A673 (cell line): ENCODE results near the gene LRRC71. TPM values are rescaled to one million over a fixed set of nuclear protein-coding genes. Genes with fewer than 3 reads are reported as not detected.
A peak's percentile ranks its signal among the peaks of the same experiment; 100 is the strongest.

Source experiments
- BruUV-seq: library from RNA; stranded (reverse); fragments of 400-500 nt; replicated peaks from 2 replicates; lab custom pipeline; 2021; lab: Mats Ljungman, UMichigan
- CTCF ChIA-PET: fragments of 300-600 bp; sonication (Branson Sonifier 250); formaldehyde crosslinking; loops from one replicate; lab custom pipeline; 2022; ENCODE audit warnings: antibody characterized with exemption; lab: Charles Lee
- POLR2A ChIA-PET: fragments of 300-600 bp; sonication (Branson Sonifier 250); formaldehyde crosslinking; loops from one replicate; lab custom pipeline; 2022; ENCODE audit warnings: antibody characterized with exemption; ENCODE audit not compliant: low non-redundant PET; lab: Charles Lee
- DNase-seq: peaks from one replicate; pipeline ENCODE4 v3.0.0-alpha.2; 2015; ENCODE audit warnings: low spot score
- H3K27ac ChIP-seq: fragments of 200-600 bp; sonication (generic); 2 replicates; pipeline ENCODE4 v1.5.1; 2016; ENCODE audit warnings: mixed run types, low read depth, mild to moderate bottlenecking, mixed read lengths, antibody characterized with exemption, low read length; ENCODE audit not compliant: poor library complexity, severe bottlenecking
- H3K27me3 ChIP-seq: fragments of 200-600 bp; sonication (generic); replicated peaks from 2 replicates; pipeline ENCODE4 v1.6.1; 2017; ENCODE audit warnings: mixed run types, low read depth, mild to moderate bottlenecking, mixed read lengths, antibody characterized with exemption, low read length; ENCODE audit not compliant: insufficient read depth, poor library complexity
- H3K36me3 ChIP-seq: fragments of 200-600 bp; sonication (generic); 2 replicates; pipeline ENCODE4 v1.6.1; 2016; ENCODE audit warnings: mixed run types, mild to moderate bottlenecking, mixed read lengths, antibody characterized with exemption, low read length; ENCODE audit not compliant: insufficient read depth, poor library complexity, severe bottlenecking
- H3K4me1 ChIP-seq: fragments of 200-600 bp; sonication (generic); 2 replicates; pipeline ENCODE4 v1.6.1; 2017; ENCODE audit warnings: mixed run types, mild to moderate bottlenecking, mixed read lengths, antibody characterized with exemption, low read length; ENCODE audit not compliant: insufficient read depth, poor library complexity, severe bottlenecking
- H3K4me3 ChIP-seq: fragments of 200-600 bp; sonication (generic); 2 replicates; pipeline ENCODE4 v1.5.1; 2016; ENCODE audit warnings: low read depth, mixed run types, mild to moderate bottlenecking, mixed read lengths, low read length; ENCODE audit not compliant: poor library complexity, severe bottlenecking
- H3K9me3 ChIP-seq: fragments of 200-600 bp; sonication (generic); 2 replicates; pipeline ENCODE4 v1.6.1; 2016; ENCODE audit warnings: mixed run types, low read depth, mild to moderate bottlenecking, mixed read lengths, antibody characterized with exemption, low read length; ENCODE audit not compliant: poor library complexity, severe bottlenecking
- CTCF ChIP-seq: fragments of 300-800, 200-600 bp; sonication (generic); conservative IDR thresholded peaks from 2 replicates; pipeline ENCODE4 v1.5.1; 2017; ENCODE audit warnings: low read depth, mild to moderate bottlenecking, antibody characterized with exemption, low read length, moderate library complexity, mixed read lengths
- EZH2 ChIP-seq: fragments of 200-600 bp; sonication (generic); IDR thresholded peaks from 2 replicates; pipeline ENCODE4 v1.6.1; 2017; ENCODE audit warnings: borderline replicate concordance, low read depth, mild to moderate bottlenecking, mixed read lengths, antibody characterized with exemption, low read length; ENCODE audit not compliant: poor library complexity, severe bottlenecking
- intact Hi-C: fragments of 100-400 bp; cut with micrococcal nuclease; formaldehyde crosslinking; loops from one replicate; pipeline ENCODE4 v1.10.0; 2022; ENCODE audit not compliant: unreplicated experiment
- total RNA-seq: library from RNA; stranded (reverse); gene quantifications from 2 replicates; pipeline ENCODE4 v1.2.3, GENCODE V29; 2021

The LRRC71 gene
- total RNA-seq, 1 experiment from 2014 or later, result not detected

DNA sequence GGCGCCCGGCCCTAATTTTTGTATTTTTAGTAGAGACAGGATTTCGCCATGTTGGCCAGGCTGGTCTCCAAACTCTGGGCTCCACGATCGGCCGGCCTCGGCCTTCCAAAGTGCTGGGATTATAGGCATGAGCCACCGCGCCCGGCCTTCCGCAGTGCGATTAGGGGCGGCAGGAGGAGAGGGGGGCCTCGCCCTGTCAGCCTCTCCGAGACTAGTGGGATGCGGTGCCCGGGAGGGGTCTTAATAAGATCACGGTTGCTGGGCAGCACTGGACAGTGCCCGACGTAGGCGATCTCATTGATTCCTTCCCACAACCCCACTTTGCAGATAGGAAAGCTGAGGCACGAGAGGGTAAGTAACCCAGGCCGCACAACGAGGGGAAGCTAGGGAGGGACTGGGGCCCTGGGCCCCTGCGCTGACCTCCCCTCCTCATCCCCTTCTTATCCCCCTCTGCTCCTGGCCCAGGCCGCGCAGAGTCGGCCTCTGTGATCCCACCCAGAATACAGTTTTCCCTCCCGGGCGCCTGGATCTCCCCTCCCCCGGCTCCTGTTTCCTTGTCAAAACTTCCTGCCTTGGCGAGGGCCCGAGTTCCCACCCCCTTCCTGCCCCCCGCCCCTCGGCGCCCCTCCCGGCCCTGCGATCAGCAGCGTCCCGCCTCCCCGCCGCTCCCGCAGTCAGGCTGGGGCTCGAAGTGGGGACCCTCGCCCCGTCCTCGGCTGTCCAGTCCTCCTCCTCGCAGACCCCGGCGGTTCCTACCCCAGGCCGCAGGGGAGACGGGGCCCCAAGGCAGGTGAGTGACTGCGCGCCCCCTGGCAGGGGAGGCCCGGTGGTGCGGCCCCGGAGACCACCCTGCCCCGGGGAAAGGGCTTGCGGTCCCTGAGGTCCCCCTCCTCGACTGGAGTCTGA, 27.1 kb upstream of the LRRC71 start, which contains the start of gene PEAR1:
Gene PEAR1 (plus strand): TSS at position 671 of the 906 bp plus-strand sequence. CDS start 10,209 bp downstream, outside the sequence.
- no peak for TF ChIP-seq CTCF
- POLR2A ChIA-PET, result no interaction called here

DNA sequence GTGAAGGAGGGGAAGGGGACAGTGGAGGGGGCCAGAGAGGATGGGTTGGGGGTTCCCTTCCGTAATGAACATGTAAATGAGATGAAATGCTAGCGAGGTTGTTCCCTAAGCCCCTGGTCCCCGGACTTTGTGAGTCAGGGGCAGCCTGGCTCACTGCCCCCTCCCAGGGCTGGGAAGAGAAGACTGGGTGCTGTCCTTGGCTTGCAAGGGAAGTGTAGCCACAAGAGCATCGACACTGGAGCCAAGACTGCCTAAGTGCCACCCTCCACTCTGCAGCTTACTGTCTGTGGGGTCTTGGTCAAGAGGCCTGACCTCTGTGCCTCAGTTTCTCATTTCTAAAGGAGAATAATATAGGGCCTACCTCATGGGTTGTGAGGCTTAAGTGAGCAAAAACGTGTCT, 26.4 kb upstream of the LRRC71 start:
- H3K9me3 ChIP-seq, result no peaks in the 10 kb centered on the region
- TF ChIP-seq CTCF (no peak), EZH2 (no peak)
- no peak overlapping the region for H3K4me3 ChIP-seq
- CTCF ChIA-PET, result interaction anchor here (0.6 kb wide), 1 partner anchor 43 kb away, joined by 4 read pairs; no protein-coding TSS in a partner anchor
- no peak overlapping the region for H3K27ac ChIP-seq
- intact Hi-C loops, result loop anchor here (10.0 kb wide), 1 partner anchor 261 kb away; no protein-coding TSS in a partner anchor
- POLR2A ChIA-PET, result no interaction called here
- H3K27me3 ChIP-seq, result no peaks in the 10 kb centered on the region
- no peaks in the 10 kb centered on the region for H3K4me1 ChIP-seq
- no peak for DNase-seq
- no TSS peak for BruUV-seq
- no peaks in the 10 kb centered on the region for H3K36me3 ChIP-seq

More for the DNA sequence above, 27.1 kb upstream of the LRRC71 start, which contains the start of gene PEAR1:
- H3K27me3 ChIP-seq, result no peaks in the 10 kb centered on the region
- H3K9me3 ChIP-seq, result no peaks in the 10 kb centered on the region
- DNase-seq, result no peak
- H3K27ac ChIP-seq, result no peak within 1 kb of the TSS
- H3K4me3 ChIP-seq, result peak within 1 kb of the TSS; percentile 29
- intact Hi-C loops, result loop anchor here (2.0 to 10.0 kb wide), 2 partner anchors 34 to 262 kb away; no protein-coding TSS in a partner anchor
- no peaks in the 10 kb centered on the region for H3K4me1 ChIP-seq
- no TSS peak for BruUV-seq
- H3K36me3 ChIP-seq, result no peaks in the 10 kb centered on the region
- CTCF ChIA-PET, result interaction anchor here (0.6 to 1.5 kb wide), 9 partner anchors 13 to 225 kb away, joined by 3 to 12 read pairs (median 6); no protein-coding TSS in a partner anchor

GRCh38 chr1:156894711-156895454, 25.5 kb upstream of the LRRC71 start:
- intact Hi-C loops, result loop anchor here (10.0 kb wide), 1 partner anchor 260 kb away; no protein-coding TSS in a partner anchor
- H3K27ac ChIP-seq, result no peak overlapping the region
- no peaks in the 10 kb centered on the region for H3K4me1 ChIP-seq
- no peak overlapping the region for H3K4me3 ChIP-seq
- H3K36me3 ChIP-seq, result no peaks in the 10 kb centered on the region
- no peak for TF ChIP-seq EZH2
- no peak for TF ChIP-seq CTCF
- H3K27me3 ChIP-seq, result no peaks in the 10 kb centered on the region
- CTCF ChIA-PET, result interaction anchor here (0.6 kb wide), 1 partner anchor 42 kb away, joined by 4 read pairs; no protein-coding TSS in a partner anchor
- DNase-seq, result no peak
- BruUV-seq, result no TSS peak
- no peaks in the 10 kb centered on the region for H3K9me3 ChIP-seq
- POLR2A ChIA-PET, result no interaction called here
